ENCODE results near the gene CARNS1. TPM values are rescaled to one million over a fixed set of nuclear protein-coding genes. Genes with fewer than 3 reads are reported as not detected.

Gene CARNS1
- total RNA-seq, 1 experiment from 2014 or later = not detected

DNA sequence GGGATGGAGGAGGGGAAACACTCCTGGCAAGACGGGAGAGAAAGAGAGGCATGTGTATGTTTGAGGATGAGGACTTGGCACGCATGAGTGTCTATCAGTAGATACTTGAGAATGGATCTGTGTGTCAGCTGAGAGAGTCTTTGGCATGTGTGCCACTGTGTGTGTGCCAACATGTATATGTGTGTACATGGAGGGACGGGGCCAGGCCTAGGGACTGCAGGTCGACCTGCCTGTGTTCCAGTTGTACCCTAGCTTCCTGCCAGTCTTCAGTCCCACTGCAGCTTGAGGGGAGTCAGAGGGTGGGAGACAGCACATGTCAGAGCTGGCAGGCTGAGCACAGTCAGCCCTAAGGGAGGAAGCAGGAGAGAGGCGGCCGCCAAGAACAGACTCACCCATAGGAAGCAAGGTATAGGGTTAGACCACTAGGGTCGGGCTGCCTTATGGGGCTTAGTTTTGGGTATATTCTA is 47.7 kb upstream of the CARNS1 start:
- no peak for DNase-seq
- no TSS peak for BruUV-seq (replicated peaks)
- TF ChIP-seq, protein P1, sequence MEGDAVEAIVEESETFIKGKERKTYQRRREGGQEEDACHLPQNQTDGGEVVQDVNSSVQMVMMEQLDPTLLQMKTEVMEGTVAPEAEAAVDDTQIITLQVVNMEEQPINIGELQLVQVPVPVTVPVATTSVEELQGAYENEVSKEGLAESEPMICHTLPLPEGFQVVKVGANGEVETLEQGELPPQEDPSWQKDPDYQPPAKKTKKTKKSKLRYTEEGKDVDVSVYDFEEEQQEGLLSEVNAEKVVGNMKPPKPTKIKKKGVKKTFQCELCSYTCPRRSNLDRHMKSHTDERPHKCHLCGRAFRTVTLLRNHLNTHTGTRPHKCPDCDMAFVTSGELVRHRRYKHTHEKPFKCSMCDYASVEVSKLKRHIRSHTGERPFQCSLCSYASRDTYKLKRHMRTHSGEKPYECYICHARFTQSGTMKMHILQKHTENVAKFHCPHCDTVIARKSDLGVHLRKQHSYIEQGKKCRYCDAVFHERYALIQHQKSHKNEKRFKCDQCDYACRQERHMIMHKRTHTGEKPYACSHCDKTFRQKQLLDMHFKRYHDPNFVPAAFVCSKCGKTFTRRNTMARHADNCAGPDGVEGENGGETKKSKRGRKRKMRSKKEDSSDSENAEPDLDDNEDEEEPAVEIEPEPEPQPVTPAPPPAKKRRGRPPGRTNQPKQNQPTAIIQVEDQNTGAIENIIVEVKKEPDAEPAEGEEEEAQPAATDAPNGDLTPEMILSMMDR (IDR thresholded peaks at IDR 0.05; ENCODE audit: unreplicated experiment) = no peak
- Mint-ChIP-seq H3K36me3 (ENCODE audit: insufficient read depth, unreplicated experiment) (peaks cover 39% of the 10 kb centered on the region), H3K27ac (ENCODE audit: unreplicated experiment) (no peak overlapping the region), H3K27me3 (ENCODE audit: unreplicated experiment) (no peaks in the 10 kb centered on the region), H3K4me3 (ENCODE audit: low read depth, unreplicated experiment) (no peak overlapping the region), H3K9me3 (ENCODE audit: low read depth, unreplicated experiment) (no peaks in the 10 kb centered on the region), H3K4me1 (ENCODE audit: low read depth, unreplicated experiment) (peaks cover 33% of the 10 kb centered on the region)
- intact Hi-C loops (cut with micrococcal nuclease; ENCODE audit: unreplicated experiment) = no loop called here
- CTCF ChIA-PET = no interaction called here

DNA sequence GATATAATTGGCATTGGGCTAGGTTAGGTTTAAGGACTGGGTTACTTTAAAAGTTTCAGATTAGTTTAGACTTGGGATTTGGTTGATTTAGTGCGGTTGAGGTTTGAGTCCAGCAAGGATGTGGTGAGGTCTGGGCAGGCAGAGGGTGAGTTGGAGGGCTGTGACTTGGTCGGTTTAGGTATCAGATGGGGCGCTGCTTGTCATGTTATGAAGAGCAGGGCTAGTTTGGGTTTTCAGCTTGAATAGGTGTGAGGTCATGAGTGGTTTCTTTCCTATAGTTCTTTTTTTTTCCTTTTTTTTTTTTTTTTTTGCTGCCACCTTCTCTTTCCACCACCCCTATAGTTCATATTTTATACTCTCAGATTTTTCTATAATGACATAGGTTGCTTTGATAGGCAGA is 46.9 kb upstream of the CARNS1 start:
- Mint-ChIP-seq H3K27ac (ENCODE audit: unreplicated experiment) (no peak overlapping the region), H3K9me3 (ENCODE audit: low read depth, unreplicated experiment) (no peaks in the 10 kb centered on the region), H3K4me1 (ENCODE audit: low read depth, unreplicated experiment) (peaks cover 33% of the 10 kb centered on the region), H3K27me3 (ENCODE audit: unreplicated experiment) (no peaks in the 10 kb centered on the region), H3K4me3 (ENCODE audit: low read depth, unreplicated experiment) (no peak overlapping the region), H3K36me3 (ENCODE audit: insufficient read depth, unreplicated experiment) (peaks cover 45% of the 10 kb centered on the region)
- DNase-seq = no peak
- BruUV-seq (replicated peaks) = no TSS peak
- TF ChIP-seq, protein P1 (IDR thresholded peaks at IDR 0.05; ENCODE audit: unreplicated experiment) = no peak
- CTCF ChIA-PET = no interaction called here
- intact Hi-C loops (cut with micrococcal nuclease; ENCODE audit: unreplicated experiment) = no loop called here

DNA sequence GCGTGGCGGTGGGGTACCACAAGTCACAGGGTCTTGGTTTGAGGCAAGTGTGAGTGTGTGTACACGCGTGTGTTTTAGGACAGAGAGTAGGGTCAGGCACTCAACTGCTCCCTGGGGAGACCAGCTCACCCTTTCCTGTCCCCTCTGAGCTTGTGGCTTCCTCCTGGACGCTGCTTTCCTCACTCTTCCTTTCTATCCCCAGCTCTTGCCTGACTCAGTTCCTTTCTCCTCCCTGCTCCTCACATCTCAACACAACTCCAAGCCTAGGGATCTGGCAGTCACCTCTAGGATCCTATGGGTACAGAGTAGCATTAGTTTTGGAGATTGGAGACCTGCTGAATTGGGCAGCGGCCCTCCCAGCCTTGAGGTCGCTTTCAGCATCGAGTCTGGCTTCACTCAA is 46.2 kb upstream of the CARNS1 start:
- Mint-ChIP-seq H3K4me3 (ENCODE audit: low read depth, unreplicated experiment) (no peak overlapping the region), H3K9me3 (ENCODE audit: low read depth, unreplicated experiment) (no peaks in the 10 kb centered on the region), H3K4me1 (ENCODE audit: low read depth, unreplicated experiment) (peaks cover 33% of the 10 kb centered on the region), H3K36me3 (ENCODE audit: insufficient read depth, unreplicated experiment) (peaks cover 47% of the 10 kb centered on the region), H3K27me3 (ENCODE audit: unreplicated experiment) (no peaks in the 10 kb centered on the region), H3K27ac (ENCODE audit: unreplicated experiment) (no peak overlapping the region)
- TF ChIP-seq, protein P1 (IDR thresholded peaks at IDR 0.05; ENCODE audit: unreplicated experiment) = no peak
- intact Hi-C loops (cut with micrococcal nuclease; ENCODE audit: unreplicated experiment) = no loop called here
- no TSS peak for BruUV-seq (replicated peaks)
- DNase-seq = no peak
- CTCF ChIA-PET = interaction anchor here (0.8 to 1.8 kb wide), 3 partner anchors 7 to 15 kb away, joined by 3 to 4 read pairs (median 4); no protein-coding TSS in a partner anchor

DNA sequence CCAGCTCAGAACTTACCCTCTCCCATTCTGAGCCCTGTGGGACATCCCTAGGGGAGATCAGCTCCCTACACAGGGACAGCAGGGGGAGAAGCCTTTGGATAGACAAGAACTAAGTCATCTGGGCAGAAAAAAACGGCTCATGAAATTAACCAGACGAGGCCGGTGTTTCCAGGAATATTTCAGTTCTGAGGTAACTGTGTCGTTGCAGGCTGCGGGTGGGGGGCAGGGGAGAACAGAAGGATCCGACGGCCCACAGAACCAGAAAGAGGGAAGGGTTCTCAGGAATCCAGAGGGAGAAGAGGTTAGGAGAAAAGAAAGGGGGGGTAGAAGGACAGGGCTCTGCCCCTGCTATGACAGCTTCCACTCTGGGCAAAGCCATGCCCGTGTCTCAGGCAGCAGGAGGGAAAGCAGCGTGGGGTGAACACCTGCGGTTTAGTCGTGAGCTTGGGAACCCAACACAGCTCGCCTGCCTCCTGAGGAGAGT is 45.6 kb upstream of the CARNS1 start:
- intact Hi-C loops (cut with micrococcal nuclease; ENCODE audit: unreplicated experiment) = no loop called here
- Mint-ChIP-seq H3K27ac (ENCODE audit: unreplicated experiment) (no peak overlapping the region), H3K36me3 (ENCODE audit: insufficient read depth, unreplicated experiment) (peaks cover 52% of the 10 kb centered on the region), H3K27me3 (ENCODE audit: unreplicated experiment) (no peaks in the 10 kb centered on the region), H3K4me3 (ENCODE audit: low read depth, unreplicated experiment) (no peak overlapping the region), H3K9me3 (ENCODE audit: low read depth, unreplicated experiment) (no peaks in the 10 kb centered on the region), H3K4me1 (ENCODE audit: low read depth, unreplicated experiment) (peaks cover 33% of the 10 kb centered on the region)
- CTCF ChIA-PET = interaction anchor here (0.8 to 3.0 kb wide), 6 partner anchors 8 to 24 kb away, joined by 3 to 13 read pairs (median 4); no protein-coding TSS in a partner anchor
- BruUV-seq (replicated peaks) = no TSS peak
- TF ChIP-seq, protein P1 (IDR thresholded peaks at IDR 0.05; ENCODE audit: unreplicated experiment) = no peak
- no peak for DNase-seq

Data from Calu3 (cell line).